ENCODE results near the gene VPS41.

The VPS41 gene

DNA sequence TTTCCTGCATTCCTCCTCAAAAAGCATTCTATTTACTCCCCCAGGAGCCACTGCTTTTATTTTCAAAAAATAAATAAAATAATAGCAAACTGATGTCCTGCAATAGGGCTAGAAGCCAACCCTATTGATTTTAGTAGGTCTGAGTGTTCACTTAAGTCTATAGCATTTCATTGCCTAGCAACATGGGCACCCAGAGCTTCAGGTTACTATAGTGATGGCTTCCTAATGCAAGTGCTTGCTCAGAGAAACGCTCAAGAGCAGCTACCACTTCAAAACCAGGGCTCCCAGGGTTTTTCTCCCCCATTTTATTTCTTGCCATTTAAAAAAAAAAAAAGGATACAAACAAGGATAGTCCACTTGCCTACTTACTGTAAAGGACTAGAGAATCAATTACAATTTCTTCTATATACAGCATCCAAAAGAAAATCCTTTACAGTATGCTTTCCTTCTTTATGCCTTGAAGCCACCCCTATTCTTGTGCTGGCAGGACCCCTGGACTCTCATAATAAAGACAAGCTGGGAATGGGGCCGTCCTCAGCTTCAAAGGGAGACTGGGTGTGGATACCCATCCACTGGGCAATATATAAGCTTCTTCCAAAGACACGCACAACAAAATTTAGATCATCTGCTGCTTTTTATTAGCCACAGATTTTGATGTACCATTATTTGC lies 133.3 kb downstream of the VPS41 start:
- H3K27ac ChIP-seq = no peak overlapping the region
- no peaks in the 10 kb centered on the region for H3K27me3 ChIP-seq (ENCODE audit: insufficient read depth, low read depth, severe bottlenecking)
- no peak overlapping the region for H3K4me3 ChIP-seq (ENCODE audit: low read depth, low read length)
- no peaks in the 10 kb centered on the region for H3K9me3 ChIP-seq (ENCODE audit: severe bottlenecking)
- TF ChIP-seq, protein P1, sequence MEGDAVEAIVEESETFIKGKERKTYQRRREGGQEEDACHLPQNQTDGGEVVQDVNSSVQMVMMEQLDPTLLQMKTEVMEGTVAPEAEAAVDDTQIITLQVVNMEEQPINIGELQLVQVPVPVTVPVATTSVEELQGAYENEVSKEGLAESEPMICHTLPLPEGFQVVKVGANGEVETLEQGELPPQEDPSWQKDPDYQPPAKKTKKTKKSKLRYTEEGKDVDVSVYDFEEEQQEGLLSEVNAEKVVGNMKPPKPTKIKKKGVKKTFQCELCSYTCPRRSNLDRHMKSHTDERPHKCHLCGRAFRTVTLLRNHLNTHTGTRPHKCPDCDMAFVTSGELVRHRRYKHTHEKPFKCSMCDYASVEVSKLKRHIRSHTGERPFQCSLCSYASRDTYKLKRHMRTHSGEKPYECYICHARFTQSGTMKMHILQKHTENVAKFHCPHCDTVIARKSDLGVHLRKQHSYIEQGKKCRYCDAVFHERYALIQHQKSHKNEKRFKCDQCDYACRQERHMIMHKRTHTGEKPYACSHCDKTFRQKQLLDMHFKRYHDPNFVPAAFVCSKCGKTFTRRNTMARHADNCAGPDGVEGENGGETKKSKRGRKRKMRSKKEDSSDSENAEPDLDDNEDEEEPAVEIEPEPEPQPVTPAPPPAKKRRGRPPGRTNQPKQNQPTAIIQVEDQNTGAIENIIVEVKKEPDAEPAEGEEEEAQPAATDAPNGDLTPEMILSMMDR (IDR thresholded peaks at IDR 0.05; ENCODE audit: low read depth, low read length) = no peak
- no peak for DNase-seq
- H3K36me3 ChIP-seq = no peaks in the 10 kb centered on the region

- no peak overlapping the region for H3K27ac ChIP-seq
- TF ChIP-seq, protein P1 (IDR thresholded peaks at IDR 0.05; ENCODE audit: low read depth, low read length) = no peak
- H3K36me3 ChIP-seq = peaks cover 3% of the 10 kb centered on the region; the same call in 1 of the 2 replicates
- H3K4me3 ChIP-seq (ENCODE audit: low read depth, low read length) = no peak overlapping the region
- H3K9me3 ChIP-seq (ENCODE audit: severe bottlenecking) = no peaks in the 10 kb centered on the region
- H3K27me3 ChIP-seq (ENCODE audit: insufficient read depth, low read depth, severe bottlenecking) = no peaks in the 10 kb centered on the region
- no peak for DNase-seq
These were observed 135.6 kb downstream of the VPS41 start for GRCh38 chr7:38773430-38773829.

DNA sequence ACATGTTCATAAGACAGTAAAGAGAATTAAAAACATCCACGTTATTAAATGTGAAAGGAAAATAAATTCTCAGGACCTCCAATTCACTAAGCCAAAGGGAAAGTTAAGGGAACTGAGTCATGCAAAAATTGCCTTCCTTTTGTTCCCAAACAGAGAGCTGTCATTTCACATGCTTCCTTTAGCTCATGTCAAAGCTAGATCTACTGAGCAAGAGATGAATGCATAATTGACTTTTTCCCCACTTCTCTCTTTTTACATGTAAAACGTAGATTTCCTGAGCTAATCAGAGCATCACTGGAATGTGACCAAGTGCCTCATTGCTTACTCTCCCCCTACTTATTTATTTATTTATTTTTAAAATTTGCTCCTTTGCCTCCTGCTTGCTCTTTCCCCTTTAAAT lies 148.8 kb downstream of the VPS41 start:
- Histone ChIP-seq H3K27ac (no peak overlapping the region), H3K4me3 (ENCODE audit: low read depth, low read length) (no peak overlapping the region), H3K36me3 (no peaks in the 10 kb centered on the region; the same call in 1 of the 2 replicates), H3K9me3 (ENCODE audit: severe bottlenecking) (no peaks in the 10 kb centered on the region), H3K27me3 (ENCODE audit: insufficient read depth, low read depth, severe bottlenecking) (no peaks in the 10 kb centered on the region)
- DNase-seq = no peak
- TF ChIP-seq, protein P1 (IDR thresholded peaks at IDR 0.05; ENCODE audit: low read depth, low read length) = no peak

- Histone ChIP-seq H3K36me3 (no peaks in the 10 kb centered on the region; the same call in 1 of the 2 replicates), H3K4me3 (ENCODE audit: low read depth, low read length) (no peak overlapping the region), H3K9me3 (ENCODE audit: severe bottlenecking) (no peaks in the 10 kb centered on the region), H3K27me3 (ENCODE audit: insufficient read depth, low read depth, severe bottlenecking) (no peaks in the 10 kb centered on the region), H3K27ac (no peak overlapping the region)
- TF ChIP-seq, protein P1 (IDR thresholded peaks at IDR 0.05; ENCODE audit: low read depth, low read length) = no peak
- no peak for DNase-seq
These were observed 150.0 kb downstream of the VPS41 start for GRCh38 chr7:38759028-38759427.

GRCh38 chr7:38757931-38758330 lies 151.1 kb downstream of the VPS41 start:
- H3K27ac ChIP-seq = no peak overlapping the region
- no peak for DNase-seq
- no peaks in the 10 kb centered on the region for H3K36me3 ChIP-seq
- no peak overlapping the region for H3K4me3 ChIP-seq (ENCODE audit: low read depth, low read length)
- H3K27me3 ChIP-seq (ENCODE audit: insufficient read depth, low read depth, severe bottlenecking) = no peaks in the 10 kb centered on the region
- H3K9me3 ChIP-seq (ENCODE audit: severe bottlenecking) = no peaks in the 10 kb centered on the region
- TF ChIP-seq, protein P1 (IDR thresholded peaks at IDR 0.05; ENCODE audit: low read depth, low read length) = no peak

- Histone ChIP-seq H3K9me3 (ENCODE audit: severe bottlenecking) (no peaks in the 10 kb centered on the region), H3K4me3 (ENCODE audit: low read depth, low read length) (no peak overlapping the region), H3K36me3 (peaks cover 3% of the 10 kb centered on the region), H3K27ac (no peak overlapping the region), H3K27me3 (ENCODE audit: insufficient read depth, low read depth, severe bottlenecking) (no peaks in the 10 kb centered on the region)
- no peak for DNase-seq
- TF ChIP-seq, protein P1 (IDR thresholded peaks at IDR 0.05; ENCODE audit: low read depth, low read length) = no peak
These were observed 152.5 kb downstream of the VPS41 start for GRCh38 chr7:38756521-38756920.

Data from WERI-Rb-1 (cell line).